SK-N-SH treated with all-trans-retinoic acid at 6 μM for 48 hours (cell line): Measurements from ENCODE around the gene GAPVD1.

ENCODE experiments used
- OSR1 ChIP-seq: fragments of 250-450 bp; sonication (Bioruptor Pico); IDR thresholded peaks from 2 replicates; pipeline ENCODE4 v1.8.0; 2022; ENCODE audit warnings: moderate library complexity, mild to moderate bottlenecking, inconsistent platforms
- ZFP3 ChIP-seq: fragments of 250-450 bp; sonication (Bioruptor Pico); IDR thresholded peaks from 2 replicates; pipeline ENCODE4 v1.5.0; 2020; ENCODE audit warnings: mild to moderate bottlenecking, moderate library complexity

- TF ChIP-seq ZFP3 (no peak), OSR1 (CRISPR knock-in tag) (no peak)
These were observed 27.9 kb upstream of the GAPVD1 start for GRCh38 chr9:125233678-125234077.
